ENCODE results near the gene SELENOW.
"Not testable (repeated sequence)": the region's sequence is repeated elsewhere in the genome, so short reads cannot be mapped to it uniquely, and the experiment has no call there.

SELENOW gene

GRCh38 chr19:47781590-47782262 is 3.2 kb downstream of the SELENOW start:
- DNase-seq (ENCODE audit: low read depth in 3 of 3): no peak

GRCh38 chr19:47786566-47786965 is 8.1 kb downstream of the SELENOW start:
- no peak for DNase-seq (ENCODE audit: low read depth in 3 of 3)

DNA sequence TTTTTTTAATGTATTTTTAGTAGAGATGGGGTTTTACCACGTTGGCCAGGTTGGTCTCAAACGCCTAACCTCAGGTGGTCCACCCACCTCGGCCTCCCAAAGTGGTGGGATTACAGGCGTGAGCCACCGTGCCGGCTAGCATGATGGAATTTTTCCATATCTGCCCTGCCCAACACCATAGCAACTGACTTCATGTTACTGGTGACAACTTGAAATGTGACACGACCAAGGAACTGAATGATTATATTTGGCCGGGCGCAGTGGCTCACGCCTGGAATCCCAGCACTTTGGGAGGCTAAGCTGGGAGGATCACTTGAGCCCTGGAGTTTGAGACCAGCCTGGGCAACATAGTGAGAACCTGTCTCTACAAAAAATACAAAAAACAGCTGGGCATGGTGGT is 8.8 kb downstream of the SELENOW start:
- DNase-seq (ENCODE audit: low read depth in 3 of 3): not testable (repeated sequence)

DNA sequence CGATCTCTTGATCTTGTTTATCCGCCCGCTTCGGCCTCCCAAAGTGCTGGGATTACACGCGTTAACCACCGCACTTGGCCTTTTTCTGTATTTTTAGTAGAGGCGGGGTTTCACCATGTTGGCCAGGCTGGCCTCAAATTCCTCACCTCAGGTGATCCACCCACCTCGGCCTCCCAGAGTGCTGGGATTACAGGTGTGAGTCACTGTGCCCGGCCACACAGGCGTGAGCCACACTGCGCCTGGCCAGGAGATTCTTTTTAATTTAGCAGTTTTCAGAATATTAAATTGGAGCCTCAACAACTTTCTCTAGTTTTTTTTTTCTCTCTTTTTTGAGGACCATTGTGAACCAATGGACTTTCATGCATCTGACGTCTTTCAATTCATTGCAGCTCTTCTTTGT is 11.3 kb downstream of the SELENOW start:
- DNase-seq (ENCODE audit: low read depth in 3 of 3): not testable (repeated sequence)

DNA sequence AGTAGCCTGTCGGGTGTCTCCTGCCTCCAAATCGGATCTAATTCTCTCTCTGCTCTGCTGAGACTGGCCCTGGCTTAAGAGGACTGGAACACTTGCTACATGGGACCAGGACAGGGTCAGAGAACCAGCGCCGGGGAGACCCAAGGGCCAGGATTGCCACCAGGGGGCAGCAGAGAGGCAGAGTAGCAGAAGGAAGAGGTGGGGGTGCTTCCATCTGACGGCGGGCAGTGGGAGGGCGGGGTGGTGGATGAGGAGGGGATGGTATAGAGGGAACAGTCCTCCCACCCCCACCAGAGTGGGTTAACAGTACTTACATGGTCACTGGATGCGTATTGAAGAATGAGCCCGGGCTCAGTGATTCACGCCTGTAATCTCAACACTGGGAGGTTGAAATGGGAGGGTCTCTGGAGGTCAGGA is 11.9 kb downstream of the SELENOW start:
- DNase-seq (ENCODE audit: low read depth in 3 of 3): peak; percentile 72 to 93 (median 85)

GRCh38 chr19:47792616-47793015 is 14.1 kb downstream of the SELENOW start:
- DNase-seq (ENCODE audit: low read depth in 3 of 3): no peak

GRCh38 chr19:47794526-47794925 is 16.0 kb downstream of the SELENOW start:
- DNase-seq (ENCODE audit: low read depth in 3 of 3): no peak

- DNase-seq (ENCODE audit: low read depth in 3 of 3): no peak
Measured at GRCh38 chr19:47796785-47797184, 18.3 kb downstream of the SELENOW start.

DNA sequence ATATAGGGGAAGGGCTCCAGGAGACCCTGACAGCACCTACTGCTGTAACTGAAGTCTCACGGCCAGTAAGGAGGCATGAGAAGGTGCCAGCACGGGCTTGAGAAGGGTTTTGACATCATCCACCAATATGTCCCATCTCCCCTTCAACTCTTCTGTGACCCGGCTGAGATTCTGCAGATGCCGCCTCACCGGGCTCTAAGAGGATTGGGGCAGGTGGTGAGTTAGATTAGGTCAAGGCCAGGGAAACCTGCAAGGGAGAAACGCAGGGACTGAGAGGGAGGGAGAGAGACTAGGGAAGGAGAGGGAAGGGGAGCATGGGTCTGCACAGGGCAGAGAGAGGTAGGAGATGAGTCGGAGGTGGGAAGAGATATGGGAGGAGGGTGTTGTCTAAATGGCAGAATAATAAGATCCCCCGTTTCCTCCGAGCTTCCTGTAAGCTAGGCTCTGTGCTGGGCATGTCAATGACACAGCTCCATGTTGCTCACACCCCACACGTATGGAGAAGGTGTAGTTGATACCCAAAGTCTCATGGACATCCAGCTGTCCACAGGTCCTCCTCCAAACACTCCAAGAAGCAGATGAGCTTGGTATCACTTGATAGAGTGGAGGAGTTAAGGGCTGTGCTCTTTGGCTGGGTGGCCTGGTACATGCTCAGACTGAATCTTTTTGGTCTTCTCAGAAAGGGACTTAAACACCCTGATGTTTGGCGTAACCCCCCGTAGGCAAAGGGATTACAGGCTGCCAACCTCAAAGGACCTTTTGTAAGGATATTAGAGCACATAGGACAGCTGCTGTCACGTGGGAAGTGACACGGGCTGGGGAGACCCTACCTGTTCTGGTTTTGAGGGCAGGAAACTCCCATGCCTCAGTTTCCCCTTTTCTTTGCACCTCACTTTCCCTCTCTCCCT is 19.7 kb downstream of the SELENOW start:
- DNase-seq (ENCODE audit: low read depth in 3 of 3): no peak

DNA sequence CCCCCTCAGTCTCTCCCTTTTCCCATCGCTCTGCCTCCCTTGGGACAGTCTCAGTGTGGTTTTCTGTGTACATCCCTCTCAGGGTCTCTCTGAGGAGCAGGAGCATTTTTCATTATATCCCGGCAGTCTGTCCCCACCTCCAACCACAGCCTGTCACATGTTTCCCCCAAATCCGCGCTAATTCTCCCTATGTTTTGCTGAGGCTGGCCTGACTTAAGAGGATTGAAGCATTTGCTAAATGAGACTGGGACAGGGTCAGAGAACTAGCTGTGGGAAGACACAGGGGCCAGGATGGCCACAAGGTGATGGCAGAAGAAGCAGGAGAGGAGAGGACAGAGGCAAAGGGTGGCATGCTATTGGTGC is 20.4 kb downstream of the SELENOW start:
- no peak for DNase-seq (ENCODE audit: low read depth in 3 of 3)

DNA sequence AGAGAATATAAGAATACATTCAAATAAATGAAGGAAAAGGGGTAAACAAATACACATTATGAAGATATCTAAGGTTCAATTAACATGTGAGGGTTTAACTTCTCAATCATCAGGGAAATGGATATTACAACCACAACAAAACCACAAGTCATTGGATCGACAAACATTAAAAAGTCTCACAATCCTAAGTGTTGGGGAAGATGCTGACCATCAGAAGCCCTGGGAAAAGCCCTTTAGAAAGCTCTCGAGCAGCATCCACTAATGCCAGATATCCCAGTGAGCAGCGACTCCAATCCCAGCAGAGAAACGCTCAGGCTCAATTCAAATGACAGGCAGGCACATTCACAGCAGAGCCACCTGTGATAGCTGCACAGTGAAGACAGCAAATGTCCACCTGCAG is 22.8 kb downstream of the SELENOW start:
- no peak for DNase-seq (ENCODE audit: low read depth in 3 of 3)

- no peak for DNase-seq (ENCODE audit: low read depth in 3 of 3)
Measured at GRCh38 chr19:47802521-47803043, 24.1 kb downstream of the SELENOW start.

GRCh38 chr19:47803148-47803547 is 24.6 kb downstream of the SELENOW start:
- DNase-seq (ENCODE audit: low read depth in 3 of 3): not testable (repeated sequence)

GRCh38 chr19:47803671-47804070 is 25.2 kb downstream of the SELENOW start:
- DNase-seq (ENCODE audit: low read depth in 3 of 3): not testable (repeated sequence)

DNA sequence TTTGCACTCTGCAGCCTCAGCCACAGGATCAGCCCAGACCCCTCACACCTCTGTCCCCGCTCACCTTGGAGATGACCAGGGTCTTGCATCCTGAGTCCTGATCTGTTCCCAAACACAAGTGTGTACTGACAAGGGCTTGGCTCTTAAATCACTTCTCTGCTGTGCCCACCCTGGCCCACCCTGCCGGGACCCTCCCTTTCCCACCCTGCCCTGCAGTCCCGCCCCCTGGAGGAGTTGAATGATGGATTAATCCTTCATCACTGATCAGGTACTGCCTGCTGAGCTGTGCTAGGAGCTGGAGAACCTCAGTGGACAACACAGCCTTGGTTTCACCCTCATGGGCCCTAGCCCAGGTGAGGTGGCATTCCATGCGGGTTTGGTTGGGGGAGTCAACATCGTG is 25.9 kb downstream of the SELENOW start, which contains the start of gene TPRX1:
TSS of gene TPRX1 (minus strand) at position 101 of the 400 bp plus-strand sequence. CDS start at position 89, 12 bp downstream.
- not testable (repeated sequence) for DNase-seq (ENCODE audit: low read depth in 3 of 3)

DNA sequence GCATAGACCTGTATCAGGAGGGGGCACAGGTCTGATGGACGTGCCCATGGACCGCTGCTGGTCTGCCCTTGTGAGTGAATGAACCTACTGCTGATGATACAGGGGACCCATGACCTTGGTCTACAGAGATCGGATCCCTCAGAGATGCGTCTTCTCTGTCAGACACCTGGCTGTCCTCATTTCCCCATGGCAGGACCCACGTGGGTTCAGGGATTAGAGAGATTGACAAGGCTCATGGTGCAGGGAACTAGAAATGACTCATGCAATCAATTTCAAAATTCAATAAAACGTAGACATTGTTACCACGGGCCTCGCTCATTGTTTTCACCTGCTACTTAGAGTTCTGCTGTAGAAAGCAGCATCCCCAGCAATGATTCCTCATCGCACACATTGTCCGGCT is 26.8 kb downstream of the SELENOW start:
- DNase-seq (ENCODE audit: low read depth in 3 of 3): no peak

GRCh38 chr19:47806435-47806834 is 27.9 kb downstream of the SELENOW start:
- DNase-seq (ENCODE audit: low read depth in 3 of 3): no peak

DNA sequence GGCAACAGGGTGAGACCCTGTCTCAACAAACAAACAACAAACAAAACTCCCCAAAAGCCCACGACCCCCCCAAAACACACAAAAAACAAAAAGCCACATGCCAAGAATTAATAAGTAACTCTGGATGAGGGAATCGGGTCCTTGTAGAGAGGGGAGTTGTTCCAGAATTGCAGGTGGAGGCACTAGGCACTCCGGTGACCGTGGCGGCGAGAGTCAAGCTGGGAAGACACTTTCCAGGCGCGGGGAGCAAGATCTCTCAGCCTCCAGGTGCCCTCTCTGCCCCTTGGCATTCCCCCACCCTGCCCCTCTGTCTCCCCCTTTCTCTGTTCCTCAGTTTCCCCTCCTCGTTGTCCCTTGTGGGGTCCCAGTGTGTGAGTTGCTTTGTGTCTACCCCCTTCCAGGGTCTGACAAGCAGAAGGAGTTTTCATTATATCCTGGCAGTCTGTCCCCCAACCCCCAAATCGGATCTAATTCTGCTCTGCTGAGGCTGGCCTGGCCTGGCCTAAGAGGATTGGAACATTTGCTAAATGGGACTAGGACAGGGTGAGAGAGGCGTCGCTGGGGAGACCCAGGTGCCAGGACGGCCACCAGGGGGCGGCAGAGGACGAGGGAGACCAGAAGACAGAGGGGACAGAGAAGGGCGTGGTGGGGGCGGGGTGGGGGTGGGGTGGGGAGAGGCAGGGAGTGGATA is 34.9 kb downstream of the SELENOW start:
- DNase-seq (ENCODE audit: low read depth in 3 of 3): peak; percentile 58 to 87 (median 75)

DNA sequence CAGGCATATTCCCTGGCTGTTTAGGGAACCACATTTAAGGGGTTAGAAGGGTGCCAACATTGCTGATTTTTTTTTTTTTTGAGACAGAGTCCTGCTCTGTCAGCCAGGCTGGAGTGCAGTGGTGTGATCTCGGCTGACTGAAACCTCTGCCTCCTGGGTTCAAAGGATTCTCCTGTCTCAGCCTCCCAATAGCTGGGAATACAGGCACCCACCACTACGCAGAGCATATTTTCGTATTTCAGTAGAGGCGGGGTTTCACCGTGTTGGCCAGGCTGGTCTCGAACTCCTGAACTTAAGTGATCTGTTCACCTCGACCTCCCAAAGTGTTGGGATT is 35.5 kb downstream of the SELENOW start:
- DNase-seq (ENCODE audit: low read depth in 3 of 3): no peak

DNA sequence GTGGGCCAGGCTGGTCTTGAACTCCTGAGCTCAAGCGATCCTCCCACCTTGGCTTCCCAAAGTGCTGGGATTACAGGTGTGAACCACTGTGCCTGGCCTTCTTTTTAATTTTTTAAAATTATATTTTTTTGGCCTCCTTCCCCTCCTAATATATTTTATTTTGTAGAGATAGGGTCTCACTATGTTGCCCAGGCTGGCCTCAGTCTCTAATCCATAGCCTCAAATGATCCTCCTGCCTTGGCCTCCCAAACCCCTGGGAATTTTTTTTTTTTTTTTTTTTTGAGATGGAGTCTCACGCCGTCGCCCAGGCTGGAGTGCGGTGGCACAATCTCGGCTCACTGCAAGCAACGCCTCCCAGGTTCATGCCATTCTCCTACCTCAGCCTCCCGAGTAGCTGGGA is 37.8 kb downstream of the SELENOW start:
- not testable (repeated sequence) for DNase-seq (ENCODE audit: low read depth in 3 of 3)

DNA sequence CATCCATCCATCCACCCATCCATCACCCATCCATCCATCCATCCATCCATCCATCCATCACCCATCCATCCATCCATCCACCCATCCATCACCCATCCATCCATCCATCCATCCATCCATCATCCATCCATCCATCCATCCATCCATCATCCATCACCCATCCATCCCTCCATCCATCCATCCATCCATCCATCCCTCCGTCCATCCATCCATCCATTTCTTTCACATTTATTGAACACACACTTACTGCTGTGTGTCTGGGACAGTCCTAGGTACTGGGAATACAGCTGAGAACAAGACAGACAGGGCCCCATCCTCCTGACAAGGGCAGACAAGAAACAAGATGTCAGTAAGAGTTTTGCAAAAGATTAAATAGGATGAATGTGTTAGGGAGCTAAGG is 39.7 kb downstream of the SELENOW start:
- DNase-seq (ENCODE audit: low read depth in 3 of 3): not testable (repeated sequence)

DNA sequence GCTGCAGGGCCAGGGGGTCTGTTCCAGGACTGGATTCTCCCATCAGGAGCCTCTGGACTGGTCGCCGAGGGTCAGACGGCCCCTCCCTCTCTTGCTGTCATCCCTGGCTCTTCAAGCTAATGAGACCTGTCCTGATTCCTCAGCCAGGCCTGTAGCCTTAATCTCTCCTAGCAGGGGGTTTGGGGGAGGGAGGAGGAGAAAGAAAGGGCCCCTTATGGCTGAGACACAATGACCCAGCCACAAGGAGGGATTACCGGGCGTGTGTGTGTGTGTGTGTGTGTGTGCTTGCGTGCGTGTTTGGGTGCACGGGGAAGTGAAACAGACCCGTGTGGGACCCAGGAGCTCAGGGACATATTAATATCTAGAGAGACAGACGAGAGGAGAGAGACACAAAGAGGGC is 41.4 kb downstream of the SELENOW start:
- no peak for DNase-seq (ENCODE audit: low read depth in 3 of 3)

All from stimulated activated CD4-positive, alpha-beta T cell treated with anti-CD3 and anti-CD28 coated beads, TNF-alpha, amount 100 ng/mL, for 48 hours (primary cell).